GM13976 (cell line): Measurements from ENCODE around the gene GLP2R.

ENCODE experiments used
- DNase-seq: peaks from one replicate; pipeline ENCODE4 v3.0.0; 2012; ENCODE audit warnings: low spot score
- in situ Hi-C: fragments of 300-500 bp; cut with MboI; formaldehyde crosslinking; loops from one replicate; pipeline ENCODE4 v1.12.0; 2022; ENCODE audit warnings: low sequenced_read_pairs, mixed read lengths, inconsistent platforms; ENCODE audit not compliant: unreplicated experiment
- TF ChIP-seq, protein P1 (sequence below): IDR thresholded peaks from 2 replicates; pipeline ENCODE4 v1.5.1; 2012; ENCODE audit warnings: borderline replicate concordance, mild to moderate bottlenecking; ENCODE audit not compliant: insufficient read depth; ENCODE audit errors: extremely low read depth, missing control alignments, control extremely low read depth

The GLP2R gene

DNA sequence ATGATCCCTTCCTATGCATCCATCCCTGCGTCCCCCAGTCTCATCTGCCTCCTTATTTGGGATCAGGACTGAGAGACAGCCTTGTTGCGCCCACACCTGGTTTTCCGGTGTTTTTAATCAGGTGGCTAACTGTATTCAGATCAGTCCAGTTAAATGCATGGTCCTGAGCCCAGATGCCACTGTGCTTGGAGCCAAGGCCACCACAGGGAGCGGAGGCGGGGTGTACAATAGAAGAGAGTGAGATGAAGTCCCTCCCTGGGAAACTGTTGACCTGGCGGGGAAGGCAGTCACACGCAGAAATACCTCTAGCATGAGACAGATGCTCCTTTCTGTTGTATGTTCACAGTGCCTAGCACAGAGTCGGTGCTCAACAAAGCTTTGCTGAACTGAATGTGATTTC is 73.1 kb downstream of the GLP2R start:
- DNase-seq, result no peak
- TF ChIP-seq, protein P1, sequence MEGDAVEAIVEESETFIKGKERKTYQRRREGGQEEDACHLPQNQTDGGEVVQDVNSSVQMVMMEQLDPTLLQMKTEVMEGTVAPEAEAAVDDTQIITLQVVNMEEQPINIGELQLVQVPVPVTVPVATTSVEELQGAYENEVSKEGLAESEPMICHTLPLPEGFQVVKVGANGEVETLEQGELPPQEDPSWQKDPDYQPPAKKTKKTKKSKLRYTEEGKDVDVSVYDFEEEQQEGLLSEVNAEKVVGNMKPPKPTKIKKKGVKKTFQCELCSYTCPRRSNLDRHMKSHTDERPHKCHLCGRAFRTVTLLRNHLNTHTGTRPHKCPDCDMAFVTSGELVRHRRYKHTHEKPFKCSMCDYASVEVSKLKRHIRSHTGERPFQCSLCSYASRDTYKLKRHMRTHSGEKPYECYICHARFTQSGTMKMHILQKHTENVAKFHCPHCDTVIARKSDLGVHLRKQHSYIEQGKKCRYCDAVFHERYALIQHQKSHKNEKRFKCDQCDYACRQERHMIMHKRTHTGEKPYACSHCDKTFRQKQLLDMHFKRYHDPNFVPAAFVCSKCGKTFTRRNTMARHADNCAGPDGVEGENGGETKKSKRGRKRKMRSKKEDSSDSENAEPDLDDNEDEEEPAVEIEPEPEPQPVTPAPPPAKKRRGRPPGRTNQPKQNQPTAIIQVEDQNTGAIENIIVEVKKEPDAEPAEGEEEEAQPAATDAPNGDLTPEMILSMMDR, result no peak

DNA sequence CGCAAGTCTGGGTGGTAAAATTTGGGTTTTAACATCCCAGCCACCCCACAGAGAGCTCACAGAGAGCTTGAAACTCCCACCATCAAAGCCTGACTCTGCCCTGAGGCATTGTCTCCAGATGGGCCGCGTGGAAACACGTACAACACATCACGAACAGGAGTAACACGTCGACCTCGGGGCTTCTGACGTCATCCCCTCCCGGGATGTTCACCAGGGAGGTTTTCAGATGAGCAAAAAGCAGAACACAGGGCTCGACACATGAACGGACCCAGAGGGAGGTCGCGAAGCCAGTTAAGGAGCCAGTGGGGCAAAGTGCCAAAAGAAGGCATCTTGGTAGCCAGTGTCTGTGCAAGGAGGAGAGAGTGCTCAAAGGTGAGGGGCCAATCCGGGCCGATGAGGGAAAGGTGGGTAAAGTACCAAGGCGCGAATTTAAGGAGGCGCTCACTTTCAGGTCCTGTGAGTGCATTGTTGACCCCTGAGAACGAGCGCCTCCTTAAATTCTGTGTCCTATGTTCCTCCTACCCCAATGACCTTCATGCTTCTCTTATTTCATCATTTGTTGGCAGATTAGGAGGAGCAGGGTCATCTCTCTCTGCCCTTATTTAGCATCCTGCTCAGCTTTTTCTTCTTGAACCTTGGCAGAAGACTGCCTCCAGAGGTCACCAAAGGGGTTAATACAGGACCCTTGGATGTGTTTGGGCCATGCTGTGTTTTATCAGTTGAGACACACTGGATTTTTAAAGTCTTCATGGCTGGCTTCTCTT is 73.7 kb downstream of the GLP2R start:
- no peak for DNase-seq
- in situ Hi-C loops, result loop anchor here (10.0 kb wide), 1 partner anchor 65 kb away; no protein-coding TSS in a partner anchor
- TF ChIP-seq, protein P1, result no peak

More for the DNA sequence above, 73.1 kb downstream of the GLP2R start:
- in situ Hi-C loops, result no loop called here

DNA sequence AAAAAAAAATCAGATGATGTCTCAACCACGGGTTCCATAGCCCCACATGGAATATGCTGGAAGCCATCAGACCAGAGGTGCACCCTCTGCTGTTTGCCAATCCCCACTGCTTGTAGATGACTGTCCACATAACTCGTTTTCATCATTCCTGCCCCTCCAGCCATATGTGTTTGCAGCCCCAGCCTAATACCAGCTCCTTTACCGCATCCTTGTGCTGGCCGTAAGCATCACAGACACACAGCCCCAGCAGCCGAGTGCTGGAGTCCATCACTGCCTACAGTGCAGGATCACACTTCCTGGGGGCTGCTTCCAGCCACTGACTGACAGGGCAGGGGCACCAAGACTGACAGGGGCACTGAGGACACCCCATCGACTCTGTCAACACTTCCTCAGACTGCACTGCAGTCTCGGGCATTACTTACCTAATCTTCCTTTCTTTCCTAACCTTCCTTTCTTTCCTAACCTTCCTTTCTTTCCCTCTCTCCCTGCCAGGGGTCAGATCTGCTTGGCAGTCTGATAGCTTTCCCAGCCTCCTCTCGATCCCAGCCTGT is 74.4 kb downstream of the GLP2R start:
- no peak for DNase-seq
- in situ Hi-C loops, result loop anchor here (10.0 kb wide), 1 partner anchor 65 kb away; no protein-coding TSS in a partner anchor
- TF ChIP-seq, protein P1, result no peak

DNA sequence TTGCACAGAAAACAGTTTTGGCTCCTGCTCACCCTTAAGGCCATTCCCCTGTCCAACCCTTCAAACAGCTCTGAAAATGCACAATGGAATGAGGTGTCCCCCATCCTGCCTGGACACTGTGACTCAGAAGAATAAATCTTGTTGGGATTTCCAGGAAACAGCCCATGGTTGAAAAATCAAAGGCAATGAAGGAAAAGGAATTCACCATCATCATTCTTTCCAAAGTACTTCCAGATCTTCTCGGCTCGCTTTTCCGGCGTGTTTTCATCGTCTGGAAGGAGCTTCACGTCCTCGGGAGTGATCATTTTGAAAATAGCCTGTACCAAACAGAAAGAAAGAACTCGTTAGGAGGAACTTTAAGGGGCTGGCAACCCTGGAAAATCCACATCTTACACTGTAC is 75.1 kb downstream of the GLP2R start:
- TF ChIP-seq, protein P1, result no peak
- in situ Hi-C loops, result loop anchor here (10.0 kb wide), 1 partner anchor 64 kb away; no protein-coding TSS in a partner anchor
- no peak for DNase-seq

DNA sequence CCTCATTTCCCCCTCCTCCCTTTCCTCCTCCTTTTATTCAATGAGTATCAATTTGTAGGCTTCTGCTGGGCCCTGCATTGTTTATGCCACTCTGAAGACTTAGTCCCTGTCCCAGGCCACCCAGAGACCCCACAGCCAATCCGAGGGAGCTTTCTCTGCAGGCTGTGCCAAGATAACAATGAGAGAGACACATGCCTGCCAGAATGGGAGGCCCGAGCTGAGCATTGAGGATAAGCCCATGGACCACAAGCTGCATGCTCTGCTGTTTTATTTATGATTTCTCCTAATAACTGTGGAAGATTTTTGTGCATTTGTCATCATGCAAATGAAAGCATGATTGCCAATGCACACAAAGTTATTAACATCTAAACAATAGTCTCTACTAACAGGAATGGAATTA is 76.4 kb downstream of the GLP2R start:
- no peak for DNase-seq
- in situ Hi-C loops, result loop anchor here (10.0 kb wide), 1 partner anchor 63 kb away; no protein-coding TSS in a partner anchor
- TF ChIP-seq, protein P1, result no peak

DNA sequence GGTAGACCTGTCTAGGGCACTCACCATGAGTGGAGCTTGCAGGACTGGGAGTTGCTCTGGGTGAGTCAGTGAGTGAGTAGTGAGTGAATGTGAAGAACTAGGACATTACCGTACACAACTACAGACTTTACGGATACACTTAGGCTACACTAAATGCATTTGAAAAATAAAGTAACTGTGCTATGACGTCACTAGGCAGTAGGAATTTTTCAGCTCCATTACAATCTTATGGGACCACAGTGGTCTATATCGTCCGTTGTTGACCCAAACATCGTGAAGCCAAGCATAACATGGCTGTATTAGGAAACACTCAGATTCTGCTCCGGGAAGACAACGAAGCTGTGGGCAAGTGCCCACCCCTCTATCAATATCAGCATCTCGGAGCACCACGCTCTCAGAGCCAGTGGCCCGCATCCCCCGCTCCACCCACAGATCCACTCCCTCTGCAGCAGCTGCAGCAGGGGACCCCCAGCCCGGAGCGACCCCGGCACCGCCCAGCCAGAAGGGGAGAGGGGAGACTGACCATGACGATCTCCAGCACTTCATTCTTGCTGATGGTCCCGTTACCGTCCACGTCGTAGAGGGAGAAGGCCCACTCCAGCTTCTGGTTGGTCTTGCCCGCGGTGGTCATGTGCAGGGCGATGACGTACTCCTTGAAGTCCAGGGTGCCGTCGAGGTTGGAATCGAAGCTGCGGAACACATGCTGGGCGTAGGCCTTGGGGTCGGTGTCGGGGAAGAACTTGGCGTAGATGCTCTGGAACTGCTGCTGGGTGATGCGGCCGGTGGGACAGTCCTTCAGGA is 78.8 kb downstream of the GLP2R start:
- in situ Hi-C loops, result loop anchor here (10.0 kb wide), 1 partner anchor 60 kb away; no protein-coding TSS in a partner anchor
- no peak for DNase-seq
- TF ChIP-seq, protein P1, result no peak
